HG02870 (cell line): Measurements from ENCODE around the gene OOSP3.

ENCODE experiments used
- ATAC-seq: cut with Tn5 transposase; IDR thresholded peaks from one replicate; pipeline ENCODE4 v1.9.1; 2021; ENCODE audit warnings: mild to moderate bottlenecking, moderate library complexity; ENCODE audit not compliant: unreplicated experiment

The OOSP3 gene

DNA sequence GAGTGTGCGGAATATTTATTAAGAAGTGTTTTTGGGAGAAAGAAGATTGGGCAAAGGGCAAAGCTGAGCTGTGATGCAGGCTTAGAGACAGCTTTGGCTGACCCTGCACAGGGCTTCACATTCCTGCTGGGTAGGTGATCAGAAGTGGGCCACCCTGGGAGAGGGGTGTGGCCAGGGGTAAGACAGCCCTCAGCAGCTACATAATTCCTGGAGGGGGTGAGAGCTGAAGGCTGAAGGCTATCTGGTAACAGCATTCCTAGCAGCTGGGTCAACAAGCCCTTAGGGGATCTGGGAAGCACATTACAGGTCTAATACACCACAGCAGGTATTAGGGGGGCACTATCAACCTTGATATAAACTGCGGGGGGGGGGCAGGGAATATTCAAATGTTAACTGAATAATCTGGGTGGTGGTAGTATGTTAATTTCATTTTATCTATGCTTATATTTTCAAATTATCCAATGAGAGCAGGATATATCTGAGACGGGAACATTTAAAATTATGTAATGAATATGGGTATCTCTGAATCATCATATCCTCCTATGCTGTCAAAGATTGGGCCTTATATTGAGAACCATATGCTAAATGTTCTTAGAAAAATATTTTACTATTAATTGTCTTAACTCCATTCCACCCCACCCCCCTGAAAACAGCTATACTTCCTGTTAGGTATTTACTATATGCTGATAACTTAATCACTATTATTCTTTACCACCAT lies 65.6 kb downstream of the OOSP3 start:
- ATAC-seq: no peak

GRCh38 chr11:59944720-59945119 lies 66.1 kb downstream of the OOSP3 start:
- ATAC-seq: no peak
